GM21529 (cell line): ENCODE measurements around the gene IL22RA2.

Experiments used
- ATAC-seq: cut with Tn5 transposase; IDR thresholded peaks from one replicate; pipeline ENCODE4 v1.9.1; 2021; ENCODE audit not compliant: unreplicated experiment

The IL22RA2 gene

DNA sequence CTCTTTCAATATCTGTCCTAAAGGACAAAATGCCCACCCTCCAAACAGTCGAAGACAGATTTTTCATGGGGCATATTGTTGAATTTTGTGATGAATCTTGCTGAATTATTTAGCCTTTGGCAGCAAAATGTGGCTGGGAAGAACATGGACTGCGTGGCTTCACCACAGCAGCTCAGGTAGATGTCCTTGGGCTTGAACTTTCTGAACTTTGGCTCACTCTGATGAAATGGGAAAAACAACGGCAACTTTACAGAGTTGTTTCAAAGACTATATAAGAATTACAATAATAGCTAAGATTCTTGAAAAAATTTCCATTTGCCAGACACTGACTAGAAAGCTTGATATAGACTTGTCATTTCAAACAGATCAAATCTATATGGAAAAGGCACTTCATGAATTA, 75.9 kb downstream of the IL22RA2 start:
- no peak for ATAC-seq

DNA sequence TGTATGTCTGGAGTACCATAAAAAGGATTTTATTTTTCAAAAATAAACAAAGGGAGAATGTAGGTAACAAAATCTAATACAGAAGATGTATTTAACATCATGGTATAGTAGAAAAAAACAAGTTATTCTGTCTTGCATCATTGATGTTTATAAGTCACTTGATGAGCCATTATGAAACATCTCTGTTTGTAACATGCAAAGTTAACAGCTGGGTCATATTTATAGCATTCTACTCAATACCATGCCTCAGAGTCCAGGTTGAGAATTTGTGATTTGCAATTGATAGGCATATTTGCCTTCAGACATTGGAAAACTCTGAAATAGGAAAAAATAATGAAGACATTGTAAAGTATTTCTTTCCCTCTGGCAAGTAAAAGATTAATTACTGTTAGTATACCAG, 76.4 kb downstream of the IL22RA2 start:
- ATAC-seq, result peak; percentile 48

DNA sequence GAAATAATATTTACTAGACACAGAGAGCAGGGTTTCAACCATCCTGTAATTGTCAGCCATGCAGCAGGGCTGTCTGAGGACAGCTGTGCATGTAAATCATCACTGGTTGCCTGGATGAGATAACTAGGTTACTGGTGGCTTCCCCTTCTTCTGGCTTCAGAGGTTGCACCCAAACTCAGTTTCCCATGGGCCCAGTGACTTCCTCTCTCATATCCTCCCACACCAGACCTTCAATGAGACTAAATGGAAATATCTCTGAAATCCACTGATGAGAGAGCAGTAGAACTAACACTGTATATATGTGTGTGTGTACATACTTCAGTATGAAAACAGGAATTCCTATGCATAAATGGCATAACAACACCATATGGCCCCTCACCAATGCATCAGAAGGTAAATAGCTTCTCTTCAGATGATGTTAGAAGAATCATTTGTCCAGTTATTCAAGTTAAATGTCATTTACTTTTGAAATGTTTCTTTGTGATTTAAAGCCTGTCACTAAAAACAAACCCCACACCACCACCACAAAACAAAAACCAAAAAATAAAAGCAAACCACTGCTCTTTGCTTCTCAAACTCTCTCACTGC, 77.7 kb downstream of the IL22RA2 start:
- ATAC-seq, result peak; percentile 78

DNA sequence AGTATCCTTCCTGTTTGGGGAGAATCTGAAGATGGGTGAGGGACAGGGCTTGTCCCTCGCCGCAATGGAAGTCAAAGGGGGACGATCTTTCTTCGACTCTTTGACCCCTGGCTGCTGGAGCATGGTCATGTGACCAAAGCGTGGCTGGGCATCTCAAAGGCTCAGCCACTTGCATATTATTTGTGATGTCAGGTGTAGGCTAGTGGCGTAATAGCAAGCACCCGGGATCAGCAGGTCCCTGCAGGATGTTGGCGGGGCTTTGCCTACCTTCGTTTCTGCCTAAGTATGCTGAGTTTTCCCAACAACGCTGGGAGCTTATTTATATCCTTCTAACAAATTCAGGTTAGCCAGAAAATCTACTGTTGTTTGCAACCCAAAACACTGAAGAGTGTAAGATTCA, 78.4 kb downstream of the IL22RA2 start:
- ATAC-seq, result no peak

DNA sequence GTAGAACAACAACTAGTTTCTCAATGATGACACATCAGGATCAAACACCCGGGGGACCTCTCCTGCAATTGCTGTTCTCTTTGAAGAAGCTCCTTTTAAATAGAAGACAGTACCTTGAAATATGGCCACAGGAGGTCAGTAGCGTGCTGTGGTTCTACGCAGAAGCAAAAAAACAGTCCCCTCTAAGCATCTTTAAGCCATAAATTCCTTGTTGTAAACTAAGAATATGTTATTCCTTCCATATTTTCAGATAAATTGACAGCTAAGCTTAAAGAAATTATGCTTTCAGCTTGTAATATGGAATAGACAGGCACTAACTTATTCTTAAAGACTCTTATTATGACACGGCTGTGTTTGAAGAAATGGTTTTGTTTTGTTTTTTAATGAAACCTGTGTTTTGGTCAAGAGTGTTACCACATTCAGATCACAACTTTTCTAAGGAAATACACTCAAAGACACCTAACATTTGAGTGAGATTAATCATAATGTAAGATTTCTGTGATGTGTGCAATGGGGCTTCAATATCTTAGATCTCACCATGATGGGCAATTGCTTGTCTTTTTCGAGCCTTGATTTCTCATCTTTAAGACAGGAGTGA, 78.9 kb downstream of the IL22RA2 start:
- ATAC-seq, result peak; percentile 27
